COR-L47 (cell line): ENCODE measurements around the gene MME.
A peak's percentile ranks its signal among the peaks of the same experiment; 100 is the strongest.

ENCODE experiments used
- DNase-seq: peaks from one replicate; lab custom pipeline; 2025; lab: John Stamatoyannopoulos, UW

The MME gene

DNA sequence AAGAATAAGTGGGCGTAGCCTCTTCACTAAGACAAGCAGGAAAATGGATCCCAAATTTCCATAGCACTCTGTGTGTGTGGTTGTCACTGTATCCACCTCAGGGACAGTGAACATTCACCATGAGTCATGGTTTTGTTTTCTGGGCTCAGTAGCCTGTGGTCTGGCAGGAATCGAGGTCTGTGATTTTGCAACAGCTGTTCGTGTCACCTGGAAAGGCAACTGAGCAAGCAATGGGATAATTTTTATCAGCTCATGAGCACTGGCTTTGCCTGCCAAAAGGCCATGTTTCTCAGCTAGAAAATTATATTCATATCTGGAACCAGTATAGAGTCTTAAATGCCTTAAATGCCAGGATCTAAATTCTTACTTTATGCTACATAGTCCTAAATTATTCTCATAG is 152.5 kb downstream of the MME start:
- no peak for DNase-seq

DNA sequence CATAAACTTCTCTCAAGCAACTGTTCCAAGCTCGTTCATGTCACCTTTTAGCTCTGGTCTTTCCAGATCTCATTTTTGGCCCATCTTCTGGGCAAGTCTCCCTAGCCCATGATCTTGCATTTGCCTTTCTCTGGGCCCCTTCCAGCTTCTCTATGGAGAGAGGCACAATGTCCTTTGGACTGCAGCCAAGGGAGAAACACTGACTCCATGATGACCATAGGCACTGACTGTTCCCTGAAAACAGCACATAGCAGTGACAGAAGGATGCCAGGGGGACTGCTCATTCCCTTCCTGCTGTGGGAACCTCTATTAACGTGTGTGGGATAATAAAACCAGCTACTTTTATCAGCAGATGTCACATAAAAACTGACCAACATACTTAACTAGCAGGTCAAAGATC is 153.1 kb downstream of the MME start:
- peak; percentile 45 for DNase-seq
